Neural cell (in vitro differentiated cells): ENCODE data around the gene CTBP2.

Experiments
- CTCF ChIP-seq: fragments of 450-650 bp; IDR thresholded peaks from 2 replicates; pipeline ENCODE4 v1.5.1; 2014; ENCODE audit warnings: antibody characterized with exemption, mild to moderate bottlenecking, moderate library complexity; ENCODE audit not compliant: poor library complexity, severe bottlenecking
- EP300 ChIP-seq: fragments of 450-650 bp; conservative IDR thresholded peaks from 2 replicates; pipeline ENCODE4 v1.6.1; 2014; ENCODE audit warnings: antibody characterized with exemption, mild to moderate bottlenecking, moderate library complexity; ENCODE audit not compliant: poor library complexity, severe bottlenecking
- EZH2 ChIP-seq: fragments of 200-600, 300-800 bp; shearing (Covaris generic), sonication (generic); IDR thresholded peaks from 2 replicates; pipeline ENCODE4 v1.6.1; 2014; ENCODE audit warnings: antibody characterized with exemption, low read length, borderline replicate concordance, mild to moderate bottlenecking; ENCODE audit not compliant: insufficient read depth, poor library complexity, severe bottlenecking
- MXI1 ChIP-seq: fragments of 450-650 bp; conservative IDR thresholded peaks from 2 replicates; pipeline ENCODE4 v1.6.1; 2014; ENCODE audit warnings: antibody characterized with exemption, mild to moderate bottlenecking; ENCODE audit not compliant: poor library complexity, severe bottlenecking
- POLR2AphosphoS5 ChIP-seq: IDR thresholded peaks from 2 replicates; pipeline ENCODE4 v1.6.1; 2012
- RAD21 ChIP-seq: fragments of 450-650 bp; conservative IDR thresholded peaks from 2 replicates; pipeline ENCODE4 v1.6.1; 2014; ENCODE audit warnings: antibody characterized with exemption, mild to moderate bottlenecking, moderate library complexity
- REST ChIP-seq: IDR thresholded peaks from 2 replicates; pipeline ENCODE4 v1.6.1; 2012; ENCODE audit warnings: borderline replicate concordance
- SMC3 ChIP-seq: fragments of 450-650 bp; conservative IDR thresholded peaks from 2 replicates; pipeline ENCODE4 v1.6.1; 2014; ENCODE audit warnings: antibody characterized with exemption, mild to moderate bottlenecking, moderate library complexity; ENCODE audit not compliant: poor library complexity
- TAF1 ChIP-seq: IDR thresholded peaks from 2 replicates; pipeline ENCODE4 v1.6.1; 2012; ENCODE audit warnings: low read depth

- no peak for TF ChIP-seq REST
- no peak for TF ChIP-seq CTCF
- TF ChIP-seq EZH2, result no peak
- TF ChIP-seq RAD21, result no peak
- TF ChIP-seq EP300, result no peak
- TF ChIP-seq MXI1, result no peak
- TF ChIP-seq POLR2AphosphoS5, result no peak
- no peak for TF ChIP-seq TAF1
- TF ChIP-seq SMC3, result no peak
These were observed 30.1 kb downstream of the CTBP2 start for GRCh38 chr10:125130260-125130659.
